CD4-positive, alpha-beta T cell treated with Interleukin-6 for 4 hours (primary cell): Measurements from ENCODE around the gene TGM5.

Source experiments
- DNase-seq: peaks from one replicate; pipeline ENCODE4 v3.0.0-alpha.2; 2020; ENCODE audit warnings: mixed read lengths

TGM5 gene

GRCh38 chr15:43189296-43189695 is 77.4 kb downstream of the TGM5 start:
- DNase-seq = no peak

DNA sequence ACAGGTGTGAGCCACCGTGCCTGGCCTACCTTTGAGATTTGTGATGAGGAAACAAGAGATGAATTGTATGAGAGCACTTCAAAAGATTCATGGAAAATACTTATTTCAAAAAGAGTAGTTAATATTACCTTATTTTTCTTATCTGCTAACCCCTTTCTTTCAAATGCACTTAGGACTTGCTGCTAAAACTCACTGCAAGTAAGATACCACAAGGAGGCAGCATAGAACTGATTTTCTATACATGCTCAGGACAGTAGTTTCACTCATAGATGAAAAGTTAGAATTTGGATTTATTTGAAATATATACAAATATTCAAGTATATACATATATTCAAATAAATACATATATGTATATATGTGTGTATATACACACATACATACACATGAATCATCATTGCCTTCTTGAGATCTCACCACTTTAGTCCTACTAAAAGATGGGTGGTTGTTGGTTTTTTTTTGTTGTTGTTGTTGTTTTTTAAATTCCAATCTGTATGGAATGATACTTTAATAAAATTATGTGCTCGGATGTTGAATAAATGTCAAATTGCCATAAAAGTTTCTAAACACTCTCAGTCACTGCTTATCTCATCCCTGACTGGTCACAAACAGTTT is 79.1 kb downstream of the TGM5 start:
- DNase-seq = no peak

- DNase-seq = no peak
Observed at GRCh38 chr15:43186003-43186353, 80.8 kb downstream of the TGM5 start.

- DNase-seq = peak; percentile 93
Observed at GRCh38 chr15:43185157-43186002, 81.3 kb downstream of the TGM5 start, which contains the start of gene CCNDBP1. Gene CCNDBP1, plus strand, starts transcription at chr15:43185403. Its CDS starts 96 bp downstream, at chr15:43185499.

DNA sequence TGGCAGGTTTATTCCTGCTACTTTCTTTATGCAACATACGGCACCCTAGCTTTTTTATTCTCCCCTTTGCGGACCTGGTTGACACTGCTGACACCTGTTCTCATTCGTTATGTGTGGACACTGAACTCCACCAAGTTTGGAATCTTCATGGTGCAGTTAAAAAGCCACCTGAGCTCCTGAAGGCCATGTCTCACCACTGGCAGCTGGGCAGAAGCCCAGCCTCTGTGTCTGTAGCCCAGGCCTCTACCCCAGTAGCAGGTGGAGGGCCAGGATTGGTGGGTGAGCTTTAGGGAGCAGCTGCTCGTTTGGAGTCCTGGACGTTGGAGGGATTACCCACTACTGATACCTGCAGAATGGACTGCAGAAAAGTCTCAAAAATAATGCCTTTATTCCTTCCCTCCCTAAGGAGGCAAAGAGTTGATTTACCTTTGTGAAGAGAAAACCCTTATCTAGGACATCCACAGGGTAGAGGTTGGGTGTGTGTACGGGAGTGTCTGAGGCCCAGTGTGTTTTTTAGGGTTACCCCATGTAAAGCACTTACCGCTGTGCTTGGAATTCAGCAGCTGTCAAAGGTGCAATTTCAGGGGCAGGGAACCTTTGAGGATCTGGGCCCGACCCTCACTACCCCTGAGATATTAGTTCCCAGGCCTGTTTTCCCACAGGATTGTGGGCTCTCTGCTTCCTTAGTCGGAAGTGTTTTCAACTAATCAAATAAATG is 82.2 kb downstream of the TGM5 start:
- DNase-seq = no peak

DNA sequence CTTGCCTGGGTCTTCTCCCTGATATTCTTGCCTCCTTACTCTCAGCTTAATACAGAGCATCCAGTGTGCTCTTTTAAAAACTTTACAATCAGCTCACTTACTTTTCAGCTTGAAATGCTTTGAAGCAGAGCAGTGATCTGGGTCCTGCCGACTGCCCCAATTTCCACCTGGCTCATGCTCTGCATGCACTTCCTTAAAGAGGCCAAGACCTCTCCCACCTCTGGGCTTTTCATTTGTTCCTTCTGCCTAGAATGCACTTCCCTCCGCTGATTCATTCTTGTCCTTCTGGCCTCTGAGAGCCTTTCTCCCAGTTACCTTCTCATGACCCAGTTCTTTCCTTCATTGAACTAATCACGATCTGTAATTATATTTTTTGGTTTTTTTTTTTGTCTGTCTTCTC is 83.5 kb downstream of the TGM5 start:
- DNase-seq = no peak
